Measurements from ENCODE around the gene TNNI3.

GRCh38 chr19:55161571-55162322, 4.2 kb upstream of the TNNI3 start:
- TF ChIP-seq MAX (IDR thresholded peaks at IDR 0.05; ENCODE audit: low read depth), result no peak
- no peak for TF ChIP-seq POLR2AphosphoS5 (IDR thresholded peaks at IDR 0.05; ENCODE audit: low read depth, low read length)
- TF ChIP-seq FOXJ3 (CRISPR knock-in tag; IDR thresholded peaks at IDR 0.05), result no peak
- TF ChIP-seq CTCF (IDR thresholded peaks at IDR 0.05), result no peak
- TF ChIP-seq FOSL2 (IDR thresholded peaks at IDR 0.05; ENCODE audit: borderline replicate concordance, low read depth), result no peak
- no peak for TF ChIP-seq RAD21 (IDR thresholded peaks at IDR 0.05; ENCODE audit: low read length)
- TF ChIP-seq EZH2phosphoT487 (IDR thresholded peaks at IDR 0.05; ENCODE audit: borderline replicate concordance, low read depth), result no peak
- TF ChIP-seq YY1 (IDR thresholded peaks at IDR 0.05; ENCODE audit: low read depth), result no peak
- no peak for TF ChIP-seq MXI1 (IDR thresholded peaks at IDR 0.05; ENCODE audit: low read depth, low read length)
- TF ChIP-seq PBX3 (IDR thresholded peaks at IDR 0.05), result no peak
- TF ChIP-seq GABPA (IDR thresholded peaks at IDR 0.05; ENCODE audit: low read depth), result no peak
- TF ChIP-seq ZBTB33 (IDR thresholded peaks at IDR 0.05; ENCODE audit: borderline replicate concordance, low read depth), result no peak
- no peak for TF ChIP-seq EP300 (IDR thresholded peaks at IDR 0.05; ENCODE audit: borderline replicate concordance in 1 of 2, low read depth in 1 of 2, low read length in 1 of 2)
- TF ChIP-seq RFX5 (IDR thresholded peaks at IDR 0.05; ENCODE audit: low read length), result no peak

Data from SK-N-SH (cell line).